H4 (cell line): ENCODE data around the gene CNGB1. TPM values are rescaled to one million over a fixed set of nuclear protein-coding genes. Genes with fewer than 3 reads are reported as not detected.
A peak's percentile ranks its signal among the peaks of the same experiment; 100 is the strongest.
"Not testable (repeated sequence)": the region's sequence is repeated elsewhere in the genome, so short reads cannot be mapped to it uniquely, and the experiment has no call there.

Source experiments
- DNase-seq: peaks from one replicate; pipeline ENCODE4 v3.0.0-alpha.2; 2015; ENCODE audit warnings: low spot score
- total RNA-seq: library from RNA; depleted of rRNA; stranded (reverse); fragments of >200 nt; shearing (Covaris generic); gene quantifications from 2 replicates; pipeline ENCODE4 v1.2.3, GENCODE V29; 2014

Gene CNGB1
- total RNA-seq, 1 experiment from 2014 or later, result 0.06 TPM

- DNase-seq, result no peak
Observed at GRCh38 chr16:57904101-57904500, 66.8 kb downstream of the CNGB1 start.

- no peak for DNase-seq
Observed at GRCh38 chr16:57903656-57904055, 67.3 kb downstream of the CNGB1 start.

- DNase-seq, result no peak
Observed at GRCh38 chr16:57901480-57902069, 69.4 kb downstream of the CNGB1 start.

GRCh38 chr16:57900796-57901479 lies 70.0 kb downstream of the CNGB1 start:
- DNase-seq, result no peak

- DNase-seq, result peak; percentile 58
Observed at GRCh38 chr16:57899771-57900661, 70.9 kb downstream of the CNGB1 start.

- DNase-seq, result no peak
Observed at GRCh38 chr16:57898961-57899360, 72.0 kb downstream of the CNGB1 start.

GRCh38 chr16:57897996-57898395 lies 72.9 kb downstream of the CNGB1 start:
- no peak for DNase-seq

- no peak for DNase-seq
Observed at GRCh38 chr16:57897053-57897784, 73.7 kb downstream of the CNGB1 start.

GRCh38 chr16:57895081-57895547 lies 75.8 kb downstream of the CNGB1 start:
- DNase-seq, result not testable (repeated sequence)

- no peak for DNase-seq
Observed at GRCh38 chr16:57894390-57895080, 76.4 kb downstream of the CNGB1 start.

GRCh38 chr16:57893559-57894389 lies 77.2 kb downstream of the CNGB1 start:
- peak; percentile 53 for DNase-seq

GRCh38 chr16:57893217-57893558 lies 77.7 kb downstream of the CNGB1 start:
- no peak for DNase-seq

GRCh38 chr16:57892447-57893096 lies 78.4 kb downstream of the CNGB1 start:
- no peak for DNase-seq

- DNase-seq, result peak; percentile 50
Observed at GRCh38 chr16:57892041-57892440, 78.9 kb downstream of the CNGB1 start.

- DNase-seq, result no peak
Observed at GRCh38 chr16:57890752-57891111, 80.2 kb downstream of the CNGB1 start.

- DNase-seq, result peak; percentile 50
Observed at GRCh38 chr16:57889960-57890751, 80.8 kb downstream of the CNGB1 start.

GRCh38 chr16:57889522-57889921 lies 81.4 kb downstream of the CNGB1 start:
- no peak for DNase-seq

- DNase-seq, result no peak
Observed at GRCh38 chr16:57889111-57889510, 81.8 kb downstream of the CNGB1 start.

GRCh38 chr16:57888128-57888527 lies 82.8 kb downstream of the CNGB1 start:
- DNase-seq, result no peak
